NCI-H524 treated with DMSO at 0.1 percent for 48 hours (cell line): Measurements from ENCODE around the gene WNT3A.

Source experiments
- DNase-seq: peaks from one replicate; lab custom pipeline; 2025; lab: John Stamatoyannopoulos, UW

WNT3A gene

GRCh38 chr1:228048659-228049298, 42.0 kb downstream of the WNT3A start:
- DNase-seq, result no peak

GRCh38 chr1:228050571-228051231, 43.9 kb downstream of the WNT3A start:
- no peak for DNase-seq

GRCh38 chr1:228058172-228058948, 51.6 kb downstream of the WNT3A start:
- DNase-seq, result no peak

GRCh38 chr1:228058949-228059633, 52.3 kb downstream of the WNT3A start:
- no peak for DNase-seq

- no peak for DNase-seq
Observed at GRCh38 chr1:228059634-228060457, 53.0 kb downstream of the WNT3A start.

- DNase-seq, result no peak
Observed at GRCh38 chr1:228060458-228061190, 53.8 kb downstream of the WNT3A start.

- no peak for DNase-seq
Observed at GRCh38 chr1:228061411-228062084, 54.8 kb downstream of the WNT3A start.

GRCh38 chr1:228062085-228062791, 55.4 kb downstream of the WNT3A start:
- DNase-seq, result no peak

- no peak for DNase-seq
Observed at GRCh38 chr1:228062812-228063211, 56.0 kb downstream of the WNT3A start.

- no peak for DNase-seq
Observed at GRCh38 chr1:228063251-228064191, 56.7 kb downstream of the WNT3A start.

- DNase-seq, result no peak
Observed at GRCh38 chr1:228064296-228064695, 57.5 kb downstream of the WNT3A start.

GRCh38 chr1:228064741-228065542, 58.1 kb downstream of the WNT3A start:
- DNase-seq, result no peak

- no peak for DNase-seq
Observed at GRCh38 chr1:228065543-228066347, 58.9 kb downstream of the WNT3A start.

GRCh38 chr1:228066416-228066815, 59.6 kb downstream of the WNT3A start:
- DNase-seq, result no peak

GRCh38 chr1:228066891-228067654, 60.3 kb downstream of the WNT3A start:
- DNase-seq, result no peak

- no peak for DNase-seq
Observed at GRCh38 chr1:228068359-228068758, 61.6 kb downstream of the WNT3A start.
